Stomach (tissue), 9 donors: ENCODE results near the gene ITCH. TPM values are rescaled to one million over a fixed set of nuclear protein-coding genes. Genes with fewer than 3 reads are reported as not detected.

Experiments used
- DNase-seq, 2 donors: peaks; one replicate each; pipeline versions ENCODE4 v3.0.0 to v3.0.0-alpha.2; 2013 to 2019
- H3K27ac ChIP-seq, 5 donors: fragments of 200-600 bp in 4 of 5; sonication (generic) in 4 of 5; one replicate each; pipeline ENCODE4 v1.5.1; 2013 to 2019; ENCODE audit warnings: mild to moderate bottlenecking in 1 of 5, moderate library complexity in 1 of 5
- H3K27me3 ChIP-seq, 3 donors: fragments of 200-600 bp; sonication (generic); one replicate each; pipeline ENCODE4 v1.5.1; 2017 to 2019; ENCODE audit warnings: mixed run types in 1 of 3
- H3K36me3 ChIP-seq, 4 donors: fragments of 200-600 bp; sonication (generic); 1 replicate in 3 of 4; 2 replicates in 1 of 4; pipeline ENCODE4 v1.5.1; 2016 to 2019
- H3K4me1 ChIP-seq, 4 donors: fragments of 200-600 bp; sonication (generic); one replicate each; pipeline ENCODE4 v1.5.1; 2016 to 2019
- H3K4me3 ChIP-seq, 4 donors: fragments of 200-600 bp; sonication (generic) in 3 of 4; one replicate each; pipeline ENCODE4 v1.5.1; 2016 to 2019; ENCODE audit warnings: mild to moderate bottlenecking in 1 of 4
- H3K9me3 ChIP-seq, 4 donors: fragments of 200-600 bp; sonication (generic); one replicate each; pipeline ENCODE4 v1.5.1; 2016 to 2019
- CTCF ChIP-seq, 7 experiments: fragments of 450-650 bp in 4 of 7; fragments of 200-600 bp in 3 of 7; sonication (generic) in 3 of 7; IDR thresholded peaks; one replicate each; pipeline ENCODE4 v1.5.1; 2016 to 2019; ENCODE audit warnings: antibody characterized with exemption in 7 of 7, control low read depth in 2 of 7, mild to moderate bottlenecking in 1 of 7
- EP300 ChIP-seq: sonication (generic); formaldehyde crosslinking; IDR thresholded peaks from one replicate; pipeline ENCODE4 v1.6.1; 2017; ENCODE audit warnings: antibody characterized with exemption
- POLR2A ChIP-seq, 4 donors: fragments of 450-650 bp; IDR thresholded peaks; one replicate each; pipeline ENCODE4 v1.6.1; 2016; ENCODE audit warnings: antibody characterized with exemption in 4 of 4, control low read depth in 2 of 4, mild to moderate bottlenecking in 1 of 4, moderate library complexity in 1 of 4
- POLR2AphosphoS5 ChIP-seq, 3 donors: sonication (generic); formaldehyde crosslinking; IDR thresholded peaks; one replicate each; pipeline ENCODE4 v1.6.1; 2016; ENCODE audit warnings: antibody characterized with exemption in 3 of 3
- WGBS, 5 donors: extraction: QIAGEN DNeasy Blood & Tissue Kit in 3 of 5; methylation state at CpG; one replicate each; pipeline versions ENCODE4 v1.1.5 to v1.1.7; 2013 to 2018; 5-methylcytosine and 5-hydroxymethylcytosine counted together
- intact Hi-C: fragments of 100-400 bp; cut with DNase I; formaldehyde crosslinking; loops from one replicate; pipeline ENCODE4 v1.15.1; 2023; ENCODE audit warnings: low total_unique reads
- polyA plus RNA-seq, 3 donors: library from polyadenylated mRNA; stranded (reverse); fragments of 200-250 nt; gene quantifications; one replicate each; pipeline ENCODE4 v1.2.3, GENCODE V29; 2013
- total RNA-seq, 5 donors: library from RNA; depleted of rRNA; stranded (reverse); fragments of >200 nt; gene quantifications; one replicate each; pipeline versions ENCODE4 v1.1.0 to v1.2.3, GENCODE V29; 2014 to 2016
- donor health status: healthy with polysubstance abuse.
- donor health status: Bipolar disorder and iron deficiency.
- donor health status: healthy.

The ITCH gene
- total and polyA plus RNA-seq, 8 donors: 7.2 to 138 (median 35.6) TPM

DNA sequence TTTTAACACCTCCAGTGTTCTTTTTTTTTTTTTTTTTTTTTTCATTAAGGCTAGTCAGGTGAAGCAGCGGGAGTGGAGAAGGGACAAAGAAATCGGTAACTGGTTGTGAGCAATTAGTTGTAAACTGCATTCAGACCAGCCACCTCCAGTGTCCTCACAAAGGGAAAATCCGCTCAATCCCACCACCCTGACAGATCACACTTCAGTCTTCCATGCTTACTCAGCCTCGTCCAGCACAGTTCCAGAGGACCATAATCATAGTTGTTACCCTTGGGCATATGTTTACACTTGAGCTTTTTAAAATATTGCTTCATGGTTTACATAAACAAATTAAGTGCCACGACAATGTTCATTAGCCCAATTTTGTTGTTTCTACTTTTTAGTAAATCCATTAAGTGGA lies 163.4 kb downstream of the ITCH start:
- H3K27me3 ChIP-seq: no peaks in the 10 kb centered on the region
- 62 to 75% (median 72%) methylated on average over 5 of the region's 5 CpGs for WGBS, 5 donors
- intact Hi-C loops: no loop called here
- H3K4me1 ChIP-seq: peaks cover 56 to 95% (median 76%) of the 10 kb centered on the region in 4 donors
- no peak for TF ChIP-seq CTCF (IDR thresholded peaks at IDR 0.05)
- TF ChIP-seq EP300: no peak
- TF ChIP-seq POLR2A (IDR thresholded peaks at IDR 0.05): no peak
- TF ChIP-seq POLR2AphosphoS5 (IDR thresholded peaks at IDR 0.05): no peak
- H3K36me3 ChIP-seq: peaks cover 26 to 59% (median 53%) of the 10 kb centered on the region in 4 donors
- no peak overlapping the region for H3K4me3 ChIP-seq
- H3K27ac ChIP-seq: peak overlapping the region; percentile 42 to 84 (median 79)
- DNase-seq: no peak
- H3K9me3 ChIP-seq: no peaks in the 10 kb centered on the region

- H3K36me3 ChIP-seq: peaks cover 26 to 65% (median 56%) of the 10 kb centered on the region in 4 donors
- intact Hi-C loops: no loop called here
- no peaks in the 10 kb centered on the region for H3K9me3 ChIP-seq
- H3K4me3 ChIP-seq: no peak overlapping the region
- no peak for DNase-seq
- peak overlapping the region in 4 of 5 donors; percentile 42 to 84 (median 79) for H3K27ac ChIP-seq
- no peak for TF ChIP-seq EP300
- no peaks in the 10 kb centered on the region for H3K27me3 ChIP-seq
- peaks cover 55 to 94% (median 76%) of the 10 kb centered on the region in 4 donors for H3K4me1 ChIP-seq
- 86 to 93% (median 92%) methylated on average over 10 of the region's 10 CpGs for WGBS, 5 donors
Observed at GRCh38 chr20:34527016-34527415, 163.9 kb downstream of the ITCH start.

- WGBS, 5 donors: 25 to 54% (median 46%) methylated on average over 5 of the region's 5 CpGs
- intact Hi-C loops: no loop called here
- Histone ChIP-seq H3K36me3 (peaks cover 35 to 74% (median 72%) of the 10 kb centered on the region in 4 donors), H3K27ac (peak overlapping the region in 2 of 5 donors; percentile 9 to 11), H3K9me3 (no peaks in the 10 kb centered on the region), H3K4me3 (no peak overlapping the region), H3K4me1 (peaks cover 38 to 87% (median 61%) of the 10 kb centered on the region in 4 donors), H3K27me3 (no peaks in the 10 kb centered on the region)
- peak in 1 of 2 donors; percentile 81 for DNase-seq
- TF ChIP-seq POLR2A (IDR thresholded peaks at IDR 0.05) (no peak), CTCF (IDR thresholded peaks at IDR 0.05) (no peak), POLR2AphosphoS5 (IDR thresholded peaks at IDR 0.05) (no peak), EP300 (no peak)
Observed at GRCh38 chr20:34528921-34529297, 165.8 kb downstream of the ITCH start.

- no peaks in the 10 kb centered on the region for H3K27me3 ChIP-seq
Observed at GRCh38 chr20:34529742-34530141, 166.7 kb downstream of the ITCH start.

More at GRCh38 chr20:34529742-34530141, 166.7 kb downstream of the ITCH start:
- intact Hi-C loops: no loop called here
- DNase-seq: no peak
- Histone ChIP-seq H3K27ac (peak overlapping the region in 2 of 5 donors; percentile 9 to 14), H3K9me3 (no peaks in the 10 kb centered on the region), H3K4me1 (peaks cover 32 to 79% (median 55%) of the 10 kb centered on the region in 4 donors), H3K36me3 (peaks cover 44 to 82% (median 79%) of the 10 kb centered on the region in 4 donors), H3K4me3 (no peak overlapping the region)
- 70 to 86% (median 79%) methylated on average over 3 of the region's 3 CpGs for WGBS, 5 donors
- TF ChIP-seq POLR2AphosphoS5 (IDR thresholded peaks at IDR 0.05) (no peak), POLR2A (IDR thresholded peaks at IDR 0.05) (no peak), EP300 (no peak), CTCF (IDR thresholded peaks at IDR 0.05) (no peak)
